GM18951 (cell line): Measurements from ENCODE around the gene DNM3.

Source experiments
- POLR2A ChIP-seq: IDR thresholded peaks from 4 replicates; pipeline ENCODE4 v1.6.1; 2011; ENCODE audit warnings: mild to moderate bottlenecking; ENCODE audit not compliant: insufficient read length, insufficient read depth; ENCODE audit errors: extremely low read depth
- in situ Hi-C: fragments of 300-500 bp; cut with MboI; formaldehyde crosslinking; loops from one replicate; pipeline ENCODE4 v1.12.0; 2022; ENCODE audit warnings: low sequenced_read_pairs, mixed read lengths, inconsistent platforms; ENCODE audit not compliant: unreplicated experiment

The DNM3 gene

GRCh38 chr1:171841050-171841910, at the start of gene DNM3:
Gene DNM3 (plus strand): TSS chr1:171841498. CDS start chr1:171841657, 159 bp downstream.
- in situ Hi-C loops = no loop called here

GRCh38 chr1:171792656-171793369, 48.5 kb upstream of the DNM3 start:
- in situ Hi-C loops = no loop called here
- no peak for TF ChIP-seq POLR2A

More at GRCh38 chr1:171841050-171841910, at the start of gene DNM3:
- no peak for TF ChIP-seq POLR2A

GRCh38 chr1:171793636-171794035, 47.7 kb upstream of the DNM3 start:
- in situ Hi-C loops = no loop called here
- TF ChIP-seq POLR2A = no peak

- in situ Hi-C loops = no loop called here
- TF ChIP-seq POLR2A = no peak
These were observed 47.2 kb upstream of the DNM3 start for GRCh38 chr1:171794085-171794484.

- no peak for TF ChIP-seq POLR2A
- in situ Hi-C loops = no loop called here
These were observed 44.7 kb upstream of the DNM3 start for GRCh38 chr1:171796592-171796991.

- in situ Hi-C loops = no loop called here
These were observed 43.0 kb upstream of the DNM3 start for GRCh38 chr1:171798311-171798710.

GRCh38 chr1:171798765-171799164, 42.5 kb upstream of the DNM3 start:
- in situ Hi-C loops = no loop called here
- TF ChIP-seq POLR2A = no peak

More at GRCh38 chr1:171798311-171798710, 43.0 kb upstream of the DNM3 start:
- TF ChIP-seq POLR2A = no peak

GRCh38 chr1:171799166-171799565, 42.1 kb upstream of the DNM3 start:
- in situ Hi-C loops = no loop called here
- TF ChIP-seq POLR2A = no peak

GRCh38 chr1:171799698-171800097, 41.6 kb upstream of the DNM3 start:
- in situ Hi-C loops = loop anchor here (10.0 to 25.0 kb wide), 2 partner anchors 185 to 613 kb away; partner anchors contain the start of gene C1orf105

- in situ Hi-C loops = loop anchor here (10.0 to 25.0 kb wide), 2 partner anchors 184 to 612 kb away; partner anchors contain the start of gene C1orf105
- TF ChIP-seq POLR2A = no peak
These were observed 41.0 kb upstream of the DNM3 start for GRCh38 chr1:171800342-171800741.

- no peak for TF ChIP-seq POLR2A
- in situ Hi-C loops = loop anchor here (10.0 to 25.0 kb wide), 2 partner anchors 184 to 611 kb away; partner anchors contain the start of gene C1orf105
These were observed 40.4 kb upstream of the DNM3 start for GRCh38 chr1:171800851-171801250.

- in situ Hi-C loops = loop anchor here (10.0 to 25.0 kb wide), 2 partner anchors 183 to 611 kb away; partner anchors contain the start of gene C1orf105
- TF ChIP-seq POLR2A = no peak
These were observed 39.8 kb upstream of the DNM3 start for GRCh38 chr1:171801487-171801891.

- in situ Hi-C loops = loop anchor here (10.0 to 25.0 kb wide), 2 partner anchors 183 to 610 kb away; partner anchors contain the start of gene C1orf105
- no peak for TF ChIP-seq POLR2A
These were observed 39.1 kb upstream of the DNM3 start for GRCh38 chr1:171802207-171802606.
